Fibroblast of skin of back (primary cell): ENCODE measurements around the gene HPCA.

Experiments
- DNase-seq: peaks from one replicate; pipeline ENCODE4 v3.0.0-alpha.2; 2013

The HPCA gene

DNA sequence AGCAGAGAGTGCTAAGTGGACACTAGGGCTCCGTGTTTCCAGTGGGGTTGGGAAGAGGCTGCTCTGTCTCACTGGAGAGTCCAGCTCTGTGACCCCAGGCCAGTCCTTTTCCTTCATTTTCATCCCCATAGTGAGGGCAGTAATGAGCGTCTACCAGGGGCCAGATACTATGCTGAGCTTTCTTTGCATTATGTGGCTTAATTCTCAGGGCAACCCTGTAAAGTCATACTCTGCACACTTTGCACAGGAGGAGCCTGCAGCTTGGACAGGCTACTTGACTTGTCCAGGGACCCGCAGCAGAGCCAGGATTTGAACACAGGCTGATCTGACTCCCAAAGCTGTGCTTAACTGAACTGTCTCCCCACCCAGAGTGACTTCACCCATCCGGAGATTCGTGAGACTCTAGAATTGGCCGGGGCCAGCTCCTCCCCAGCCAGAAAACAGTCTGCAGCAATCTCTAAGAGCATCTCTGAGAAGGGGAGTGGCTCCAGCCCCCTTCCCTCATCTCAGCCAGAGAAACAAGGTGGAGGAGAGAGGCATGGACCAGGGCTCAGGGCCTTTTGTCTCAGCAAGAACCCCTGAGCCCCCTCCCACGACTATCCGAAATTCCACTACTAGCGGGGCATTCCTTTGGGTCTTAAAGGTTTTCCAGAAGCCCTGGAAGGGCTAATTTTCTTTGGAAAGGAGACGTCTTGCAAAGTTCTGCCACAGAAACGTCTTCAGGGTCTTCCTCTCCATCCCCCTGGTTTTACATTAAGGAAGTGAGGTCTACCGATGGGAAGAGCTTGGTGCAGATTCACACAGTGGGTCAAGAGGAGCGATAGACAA, 14.7 kb upstream of the HPCA start:
- peak; percentile 40 for DNase-seq

DNA sequence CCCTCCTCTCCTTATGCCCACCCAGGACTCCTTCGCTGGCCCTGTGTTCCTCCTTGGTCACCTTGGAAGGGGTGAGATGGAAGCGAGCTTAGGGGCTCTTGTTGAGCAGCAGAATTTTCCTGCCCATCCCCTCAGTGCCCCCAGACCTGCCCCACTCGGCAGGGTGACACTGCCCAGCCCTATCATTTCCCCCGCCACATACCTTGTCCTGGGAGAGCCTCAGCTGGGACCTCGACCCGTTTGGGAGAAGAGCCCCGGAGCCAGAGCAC, 14.2 kb upstream of the HPCA start:
- DNase-seq, result no peak

- DNase-seq, result no peak
Observed at GRCh38 chr1:32873484-32873883, 12.8 kb upstream of the HPCA start.

- DNase-seq, result no peak
Observed at GRCh38 chr1:32874860-32875752, 11.2 kb upstream of the HPCA start.

GRCh38 chr1:32876341-32877210, 9.7 kb upstream of the HPCA start:
- DNase-seq, result peak; percentile 36

DNA sequence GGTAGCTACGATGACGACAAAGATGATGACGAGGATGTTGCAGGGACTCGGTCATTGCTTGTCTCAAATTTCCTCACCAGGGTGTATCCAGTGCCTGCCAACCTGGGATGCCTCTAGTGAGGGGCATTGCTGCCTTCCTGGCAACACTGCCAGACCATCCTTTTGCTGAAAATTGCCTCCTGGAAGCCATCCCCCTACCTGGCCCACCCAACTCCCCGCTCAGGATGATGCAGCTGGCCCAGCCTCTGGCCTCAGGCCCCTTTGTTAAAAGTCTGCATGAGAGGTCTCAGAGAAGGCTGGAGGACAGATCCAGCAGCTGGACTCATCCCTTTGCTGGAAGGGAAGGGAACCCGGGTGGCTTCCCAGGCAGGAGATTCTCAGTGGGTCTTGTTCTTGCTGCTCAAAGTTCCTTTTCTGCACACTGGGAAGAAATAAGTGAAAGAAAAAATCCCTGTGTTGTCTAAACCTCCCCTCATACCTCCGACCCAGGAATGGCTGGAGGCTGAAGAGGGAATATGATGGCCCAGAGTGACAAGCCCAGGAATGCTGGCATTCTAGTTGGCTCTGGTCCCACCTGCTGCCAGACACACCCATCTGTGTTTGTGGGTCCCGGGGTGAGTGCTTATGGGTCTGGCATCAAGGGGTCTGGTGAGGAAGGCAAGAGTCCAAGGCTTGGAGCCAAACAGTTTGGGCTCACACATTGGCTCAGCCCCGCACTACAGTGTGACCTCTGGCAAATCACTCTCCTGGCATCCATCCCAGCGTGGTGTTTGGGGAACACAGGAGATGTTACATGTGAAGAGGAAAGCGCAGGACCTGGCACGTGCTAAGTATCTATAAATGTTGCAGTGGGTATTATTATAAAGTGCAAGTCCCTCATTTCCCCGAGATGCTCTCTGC, 8.8 kb upstream of the HPCA start:
- DNase-seq, result no peak

DNA sequence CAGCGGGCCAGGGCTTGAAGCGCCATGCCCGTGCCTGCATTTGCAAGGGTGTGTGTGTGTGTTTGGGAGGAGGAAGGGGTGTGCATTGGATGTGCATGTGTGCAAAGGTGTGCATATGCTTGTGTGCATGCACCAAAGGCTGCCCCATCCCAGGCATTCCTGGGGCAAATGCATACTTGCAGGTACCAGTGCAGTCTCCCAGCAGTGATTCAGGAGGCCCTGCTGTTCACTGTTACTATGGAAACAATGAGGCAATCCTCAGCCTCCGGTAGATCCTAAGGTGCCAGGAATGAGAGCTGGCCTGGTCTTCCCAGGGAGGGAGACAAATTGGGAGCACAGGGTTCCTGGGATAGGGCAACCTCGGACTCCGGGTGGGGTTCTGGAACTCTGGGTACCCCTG, 8.1 kb upstream of the HPCA start:
- DNase-seq, result no peak

DNA sequence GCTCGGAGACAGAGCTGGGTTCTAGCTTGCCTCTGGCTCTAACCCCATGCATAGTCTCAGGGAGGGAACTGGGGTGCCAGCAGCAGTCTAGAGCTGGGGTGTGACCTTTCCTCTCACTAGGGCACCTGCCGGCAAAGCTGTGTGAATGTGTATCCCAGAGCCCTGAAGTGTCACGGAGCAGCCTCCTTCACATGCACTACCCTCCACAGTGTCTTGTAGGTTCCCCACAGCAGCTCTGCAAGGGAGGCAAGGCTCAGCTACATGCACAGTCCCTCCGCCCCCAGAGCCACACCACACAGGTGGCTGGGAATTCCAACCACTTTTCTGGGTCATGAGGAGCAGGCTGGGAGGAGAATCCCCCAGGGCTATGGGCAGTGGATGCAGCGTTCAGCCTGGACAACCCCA, 7.7 kb upstream of the HPCA start:
- DNase-seq, result no peak

GRCh38 chr1:32881291-32881690, 5.0 kb upstream of the HPCA start:
- no peak for DNase-seq

DNA sequence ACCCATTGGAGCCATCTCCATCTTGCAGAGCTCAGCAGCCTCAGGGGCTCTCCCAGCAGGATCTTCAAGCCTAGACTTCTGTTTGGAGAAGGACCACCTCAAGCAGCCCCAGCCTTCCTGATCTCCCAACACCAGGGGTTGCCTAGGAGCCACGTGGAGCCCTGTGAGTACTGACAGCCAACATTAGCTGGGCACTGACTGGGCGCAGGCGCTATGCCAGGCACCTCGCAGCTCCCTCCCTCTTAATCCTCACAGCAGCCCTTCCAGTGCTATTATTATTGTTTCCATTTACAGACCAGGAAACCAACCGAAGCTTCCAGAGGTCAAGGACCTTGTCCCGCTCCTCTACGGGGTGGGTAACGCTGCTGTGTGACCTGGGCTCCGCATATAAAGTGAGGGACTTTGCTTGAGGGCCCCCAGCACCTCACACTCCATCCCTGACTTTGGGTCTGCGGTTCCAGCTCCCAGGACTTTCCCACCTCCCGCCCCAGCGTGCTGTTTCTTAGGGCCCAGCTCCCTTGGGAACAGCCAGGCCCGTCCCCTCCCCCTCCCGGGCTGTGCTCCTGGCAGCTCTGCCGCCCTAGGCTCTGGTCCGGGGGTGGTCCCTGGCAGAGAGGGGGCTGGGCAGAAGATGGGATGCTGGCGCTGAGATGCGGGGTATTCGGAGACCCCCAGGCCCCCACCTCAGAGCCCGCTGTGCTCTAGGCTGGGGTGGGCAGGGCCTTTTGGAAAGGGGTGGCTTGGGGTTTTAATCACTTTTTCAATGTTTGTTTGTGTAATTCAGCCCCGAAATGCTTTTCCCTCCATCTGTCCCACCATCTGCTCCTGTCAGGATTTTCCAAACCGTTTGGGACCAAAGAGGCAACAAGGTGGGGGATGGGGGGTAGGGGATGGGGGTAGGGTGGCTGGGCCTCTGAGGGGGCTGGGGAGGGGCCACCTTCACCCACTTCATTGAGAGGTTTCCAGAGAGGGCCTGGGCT, 4.1 kb upstream of the HPCA start:
- DNase-seq, result no peak

GRCh38 chr1:32883338-32884031, 2.8 kb upstream of the HPCA start:
- DNase-seq, result no peak

GRCh38 chr1:32884032-32884372, 2.3 kb upstream of the HPCA start:
- no peak for DNase-seq

- no peak for DNase-seq
Observed at GRCh38 chr1:32884726-32885125, 1.6 kb upstream of the HPCA start.

- DNase-seq, result no peak
Observed at GRCh38 chr1:32885676-32886003, 651 bp upstream of the HPCA start.

GRCh38 chr1:32886828-32887414, 630 bp downstream of the HPCA start:
- DNase-seq, result no peak

DNA sequence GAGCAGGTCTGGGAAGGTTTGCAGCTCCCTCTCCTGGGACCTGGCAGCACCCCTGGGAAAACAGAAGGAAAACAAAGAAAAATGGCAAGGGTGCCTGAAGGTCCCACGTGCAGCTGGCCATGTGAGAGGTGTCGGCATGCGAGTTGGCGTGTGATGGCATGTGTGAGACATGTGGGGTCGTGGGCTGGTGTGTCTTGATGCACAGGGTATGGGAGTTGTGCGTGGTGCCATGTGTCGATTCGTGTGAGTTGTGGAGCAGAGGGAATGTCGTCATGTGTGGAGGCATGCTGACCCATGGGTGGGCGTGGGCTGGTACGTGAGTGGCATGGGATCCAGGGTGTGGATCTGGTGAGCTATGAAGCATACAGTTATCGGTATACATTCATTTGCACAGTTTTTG, 1.3 kb downstream of the HPCA start:
- no peak for DNase-seq

GRCh38 chr1:32888134-32888533, 1.8 kb downstream of the HPCA start:
- no peak for DNase-seq

- no peak for DNase-seq
Observed at GRCh38 chr1:32888677-32889420, 2.6 kb downstream of the HPCA start.

DNA sequence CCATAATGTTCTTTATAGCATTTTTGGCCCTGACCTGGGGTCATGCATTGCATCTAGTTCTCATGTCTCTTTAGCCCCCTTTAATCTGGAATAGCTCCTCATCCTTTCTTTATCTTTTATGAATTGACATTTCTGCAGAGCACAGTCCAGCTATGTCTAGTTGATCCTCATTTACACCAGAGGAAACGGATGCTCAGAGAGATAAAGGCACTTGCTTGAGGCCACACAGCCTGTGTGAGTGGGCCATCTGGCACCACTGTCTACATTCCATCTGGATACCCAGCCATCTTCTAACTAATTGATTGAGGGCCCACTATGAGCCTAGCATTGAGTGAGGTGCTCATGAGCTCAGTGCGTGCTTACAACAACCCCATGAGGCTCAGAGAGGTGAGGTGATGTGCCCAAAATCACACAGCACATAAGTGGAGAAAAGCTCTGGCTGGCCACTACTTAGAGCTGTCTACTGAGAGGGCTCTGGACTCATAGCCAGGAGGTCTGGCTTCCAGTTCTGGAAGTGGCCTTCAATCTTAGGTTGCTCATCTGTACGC, 3.5 kb downstream of the HPCA start:
- no peak for DNase-seq
